HG03521 (cell line): ENCODE results near the gene TMEM108.

Experiments used
- ATAC-seq: cut with Tn5 transposase; IDR thresholded peaks from one replicate; pipeline ENCODE4 v1.9.1; 2021; ENCODE audit warnings: mild to moderate bottlenecking, moderate library complexity; ENCODE audit not compliant: unreplicated experiment

TMEM108 gene

GRCh38 chr3:133301194-133301593 is 263.0 kb downstream of the TMEM108 start:
- no peak for ATAC-seq

- no peak for ATAC-seq
Measured at GRCh38 chr3:133301731-133302130, 263.5 kb downstream of the TMEM108 start.

- ATAC-seq: no peak
Measured at GRCh38 chr3:133303430-133303829, 265.2 kb downstream of the TMEM108 start.

- no peak for ATAC-seq
Measured at GRCh38 chr3:133317866-133318265, 279.7 kb downstream of the TMEM108 start.

GRCh38 chr3:133328373-133328772 is 290.2 kb downstream of the TMEM108 start:
- no peak for ATAC-seq

- no peak for ATAC-seq
Measured at GRCh38 chr3:133329626-133330025, 291.4 kb downstream of the TMEM108 start.

- ATAC-seq: no peak
Measured at GRCh38 chr3:133330065-133330464, 291.9 kb downstream of the TMEM108 start.

- ATAC-seq: no peak
Measured at GRCh38 chr3:133330522-133330921, 292.3 kb downstream of the TMEM108 start.

GRCh38 chr3:133354721-133355120 is 316.5 kb downstream of the TMEM108 start:
- ATAC-seq: no peak

- no peak for ATAC-seq
Measured at GRCh38 chr3:133360476-133360875, 322.3 kb downstream of the TMEM108 start.

GRCh38 chr3:133361011-133361410 is 322.8 kb downstream of the TMEM108 start:
- ATAC-seq: no peak

- ATAC-seq: no peak
Measured at GRCh38 chr3:133361435-133361834, 323.2 kb downstream of the TMEM108 start.

- ATAC-seq: no peak
Measured at GRCh38 chr3:133362539-133362938, 324.3 kb downstream of the TMEM108 start.

- no peak for ATAC-seq
Measured at GRCh38 chr3:133364704-133365103, 326.5 kb downstream of the TMEM108 start.

- no peak for ATAC-seq
Measured at GRCh38 chr3:133366921-133367320, 328.7 kb downstream of the TMEM108 start.

GRCh38 chr3:133367403-133367802 is 329.2 kb downstream of the TMEM108 start:
- ATAC-seq: no peak

- no peak for ATAC-seq
Measured at GRCh38 chr3:133367956-133368355, 329.8 kb downstream of the TMEM108 start.

- no peak for ATAC-seq
Measured at GRCh38 chr3:133368371-133369067, 330.3 kb downstream of the TMEM108 start.

- ATAC-seq: no peak
Measured at GRCh38 chr3:133369068-133369440, 330.9 kb downstream of the TMEM108 start.

GRCh38 chr3:133371181-133371580 is 333.0 kb downstream of the TMEM108 start:
- no peak for ATAC-seq

GRCh38 chr3:133371676-133372075 is 333.5 kb downstream of the TMEM108 start:
- ATAC-seq: no peak

GRCh38 chr3:133374708-133375402 is 336.7 kb downstream of the TMEM108 start:
- no peak for ATAC-seq

- no peak for ATAC-seq
Measured at GRCh38 chr3:133375403-133375745, 337.2 kb downstream of the TMEM108 start.
